CD4-positive, CD25-positive, alpha-beta regulatory T cell (primary cell): ENCODE measurements around the gene OTULIN. TPM values are rescaled to one million over a fixed set of nuclear protein-coding genes. Genes with fewer than 3 reads are reported as not detected.

ENCODE experiments used
- ATAC-seq, 2 donors: fragments of 150-1000 bp; cut with Tn5 transposase; one replicate each; pipeline ENCODE4 v1.10.0; 2021; ENCODE audit warnings: low read depth in 2 of 2, moderate number of reproducible peaks in 2 of 2, moderate library complexity in 1 of 2
- DNase-seq, 3 donors: peaks; one replicate each; pipeline versions ENCODE4 v3.0.0 to v3.0.0-alpha.2; 2012 to 2022; ENCODE audit warnings: mixed read lengths in 1 of 3
- H3K27ac ChIP-seq: one replicate; pipeline ENCODE4 v1.7.0; 2013; ENCODE audit warnings: mild to moderate bottlenecking, low read length; ENCODE audit not compliant: insufficient read depth, poor library complexity, severe bottlenecking
- H3K27me3 ChIP-seq: one replicate; pipeline ENCODE4 v1.7.0; 2013; ENCODE audit warnings: low read length; ENCODE audit not compliant: control insufficient read depth, insufficient read depth
- H3K36me3 ChIP-seq: one replicate; pipeline ENCODE4 v1.7.0; 2013; ENCODE audit warnings: mild to moderate bottlenecking, low read length, moderate library complexity; ENCODE audit not compliant: control insufficient read depth, insufficient read depth
- H3K4me1 ChIP-seq: 2 replicates; pipeline ENCODE4 v1.7.0; 2013; ENCODE audit warnings: mild to moderate bottlenecking, low read length; ENCODE audit not compliant: insufficient read depth, control insufficient read depth, poor library complexity, severe bottlenecking
- H3K4me3 ChIP-seq: one replicate; pipeline ENCODE4 v1.7.0; 2013; ENCODE audit warnings: low read depth, mild to moderate bottlenecking, low read length, moderate library complexity
- H3K9me3 ChIP-seq, 2 experiments: 1 replicate in 1 of 2; 2 replicates in 1 of 2; pipeline ENCODE4 v1.7.0; 2013; ENCODE audit warnings: low read length in 2 of 2, mild to moderate bottlenecking in 1 of 2, moderate library complexity in 1 of 2; ENCODE audit not compliant: control insufficient read depth in 2 of 2
- H3K27ac Mint-ChIP-seq, 3 donors: one replicate each; pipeline ENCODE4 v1.8.0; 2020 to 2022; ENCODE audit warnings: mild to moderate bottlenecking in 3 of 3, mixed read lengths in 3 of 3, moderate library complexity in 2 of 3
- H3K27me3 Mint-ChIP-seq: one replicate; pipeline ENCODE4 v1.8.0; 2022; ENCODE audit warnings: mild to moderate bottlenecking, mixed read lengths
- H3K36me3 Mint-ChIP-seq: one replicate; pipeline ENCODE4 v1.8.0; 2020; ENCODE audit warnings: mixed read lengths
- H3K4me1 Mint-ChIP-seq, 4 donors: one replicate each; pipeline ENCODE4 v1.8.0; 2020 to 2022; ENCODE audit warnings: mixed read lengths in 4 of 4, mild to moderate bottlenecking in 1 of 4
- H3K4me3 Mint-ChIP-seq, 4 donors: one replicate each; pipeline ENCODE4 v1.8.0; 2020 to 2022; ENCODE audit warnings: mild to moderate bottlenecking in 4 of 4, mixed read lengths in 4 of 4, moderate library complexity in 3 of 4
- H3K9me3 Mint-ChIP-seq, 7 donors: one replicate each; pipeline ENCODE4 v1.8.0; 2020 to 2022; ENCODE audit warnings: mixed read lengths in 7 of 7, mild to moderate bottlenecking in 3 of 7, moderate library complexity in 2 of 7
- polyA plus RNA-seq, 4 donors: library from polyadenylated mRNA; unstranded; fragments of 300-500 nt; fragmentation: Illumina TruSeq; gene quantifications; one replicate each; pipeline ENCODE4 v1.2.3, GENCODE V29; 2021
- total RNA-seq: library from RNA; stranded (reverse); gene quantifications from one replicate; pipeline ENCODE4 v1.2.3, GENCODE V29; 2022

OTULIN gene
- total and polyA plus RNA-seq, 5 donors from 2014 or later, result 22.8 to 109 (median 27.0) TPM

DNA sequence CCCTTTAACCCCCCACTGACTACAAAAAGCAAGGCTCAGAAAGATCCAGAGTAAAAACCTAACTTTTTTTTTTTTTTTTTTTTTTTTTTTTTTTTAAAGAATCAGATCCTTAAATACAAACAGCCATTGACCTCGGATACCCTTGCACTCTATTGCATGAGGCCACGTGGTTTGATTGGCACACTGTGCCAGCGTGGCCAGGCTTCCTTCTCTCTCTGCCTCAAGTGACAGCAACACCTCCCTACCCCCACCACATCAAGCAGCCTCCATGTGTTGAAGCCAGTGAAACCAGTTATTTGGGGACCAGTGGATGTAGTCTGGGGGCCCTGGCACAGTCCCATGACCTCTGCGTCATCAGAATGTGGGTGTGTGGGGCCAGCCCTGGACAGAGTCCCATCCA is 71.4 kb downstream of the OTULIN start:
- peak overlapping the region; percentile 32 to 81 (median 60) for H3K27ac Mint-ChIP-seq
- peaks cover 76% of the 10 kb centered on the region for H3K36me3 ChIP-seq

DNA sequence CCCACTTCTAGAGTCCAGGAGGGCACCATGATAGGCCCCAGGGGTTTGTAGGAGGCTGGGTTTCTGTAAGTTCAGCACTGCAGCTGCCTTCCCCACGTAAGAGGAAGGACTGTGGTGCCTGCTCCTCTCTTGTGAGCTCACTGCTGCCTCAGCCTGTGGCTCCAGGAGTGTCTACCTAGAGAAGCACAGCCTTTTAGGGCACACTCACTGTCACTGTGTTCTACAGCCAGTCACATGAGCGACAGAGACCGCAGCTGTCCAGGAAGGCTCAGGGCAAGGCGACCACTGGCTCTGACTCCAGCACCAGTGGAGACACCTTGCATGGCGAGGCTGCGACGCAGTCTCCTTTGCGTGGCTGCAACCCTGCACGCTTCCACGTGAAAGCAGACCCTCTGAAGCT is 72.8 kb downstream of the OTULIN start:
- Histone ChIP-seq H3K27ac (no peak overlapping the region), H3K4me1 (no peaks in the 10 kb centered on the region), H3K4me3 (no peak overlapping the region), H3K27me3 (no peaks in the 10 kb centered on the region), H3K36me3 (peaks cover 82% of the 10 kb centered on the region), H3K9me3 (no peaks in the 10 kb centered on the region)
- Mint-ChIP-seq H3K36me3 (peaks cover 58% of the 10 kb centered on the region), H3K4me1 (peaks cover 0 to 8% (median 4%) of the 10 kb centered on the region in 4 donors), H3K4me3 (no peak overlapping the region), H3K27ac (peak overlapping the region in 1 of 3 donors; percentile 60), H3K9me3 (peaks cover 0 to 4% (median 0%) of the 10 kb centered on the region in 7 donors), H3K27me3 (no peaks in the 10 kb centered on the region)
- ATAC-seq (no peak), DNase-seq (no peak)

More for the DNA sequence above, 71.4 kb downstream of the OTULIN start:
- Mint-ChIP-seq H3K9me3 (peaks cover 0 to 4% (median 0%) of the 10 kb centered on the region in 7 donors), H3K27me3 (no peaks in the 10 kb centered on the region), H3K36me3 (peaks cover 54% of the 10 kb centered on the region), H3K4me3 (no peak overlapping the region), H3K4me1 (peaks cover 0 to 6% (median 2%) of the 10 kb centered on the region in 4 donors)
- DNase-seq, result no peak
- Histone ChIP-seq H3K27ac (no peak overlapping the region), H3K4me3 (no peak overlapping the region), H3K4me1 (no peaks in the 10 kb centered on the region), H3K27me3 (no peaks in the 10 kb centered on the region), H3K9me3 (no peaks in the 10 kb centered on the region)
- ATAC-seq, result no peak

DNA sequence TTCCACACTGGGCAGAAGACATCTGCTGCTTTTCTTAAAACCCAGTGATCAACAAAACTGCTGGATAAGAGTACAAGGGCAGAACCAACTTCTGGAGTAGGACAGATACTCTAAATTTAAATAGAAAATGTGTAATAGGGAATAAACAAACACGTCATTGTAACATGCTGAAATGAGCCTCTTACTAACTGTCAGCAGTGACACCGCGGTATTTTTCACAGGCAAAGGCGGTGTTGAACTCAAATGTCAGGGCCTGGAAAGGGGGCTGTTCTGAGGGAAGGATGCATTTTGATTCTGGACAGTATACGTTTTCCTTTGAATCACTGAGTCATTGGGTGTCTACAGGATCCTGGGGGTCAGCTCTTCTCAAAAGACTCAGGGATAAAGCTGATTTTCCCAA is 73.5 kb downstream of the OTULIN start:
- Mint-ChIP-seq H3K27me3 (no peaks in the 10 kb centered on the region), H3K9me3 (peaks cover 0 to 4% (median 0%) of the 10 kb centered on the region in 7 donors), H3K4me3 (no peak overlapping the region), H3K4me1 (peaks cover 0 to 15% (median 6%) of the 10 kb centered on the region in 4 donors), H3K36me3 (peaks cover 62% of the 10 kb centered on the region), H3K27ac (peak overlapping the region in 1 of 3 donors; percentile 49)
- Histone ChIP-seq H3K4me3 (no peak overlapping the region), H3K27ac (no peak overlapping the region), H3K9me3 (no peaks in the 10 kb centered on the region), H3K36me3 (peaks cover 82% of the 10 kb centered on the region), H3K4me1 (no peaks in the 10 kb centered on the region), H3K27me3 (no peaks in the 10 kb centered on the region)
- DNase-seq, result no peak
- ATAC-seq, result no peak

DNA sequence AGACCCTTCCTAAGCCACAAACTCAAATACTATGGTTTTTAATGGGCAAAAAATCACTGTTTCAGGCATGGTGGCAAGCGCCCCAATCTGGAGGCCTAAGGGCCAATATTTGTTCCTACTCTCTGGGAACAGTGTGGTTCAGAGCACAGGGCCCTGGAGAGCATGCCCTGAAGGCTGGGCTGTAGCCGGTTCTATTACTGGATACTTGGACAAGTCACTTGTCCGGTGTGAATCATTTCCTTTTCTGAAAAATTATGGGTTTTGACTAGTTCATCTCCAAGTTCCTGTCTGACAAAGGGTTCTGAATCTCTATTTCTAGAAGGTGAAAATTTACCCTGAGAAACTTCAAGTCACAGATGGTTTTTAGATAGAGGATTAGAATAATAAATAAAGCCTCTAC is 75.0 kb downstream of the OTULIN start:
- Histone ChIP-seq H3K36me3 (peaks cover 82% of the 10 kb centered on the region), H3K4me1 (no peaks in the 10 kb centered on the region), H3K9me3 (no peaks in the 10 kb centered on the region), H3K27ac (no peak overlapping the region), H3K27me3 (no peaks in the 10 kb centered on the region), H3K4me3 (no peak overlapping the region)
- H3K9me3 Mint-ChIP-seq, result peaks cover 0 to 4% (median 0%) of the 10 kb centered on the region in 7 donors
- peaks cover 62% of the 10 kb centered on the region for H3K36me3 Mint-ChIP-seq
- H3K27ac Mint-ChIP-seq, result no peak overlapping the region
- H3K4me1 Mint-ChIP-seq, result peaks cover 0 to 17% (median 7%) of the 10 kb centered on the region in 4 donors
- no peaks in the 10 kb centered on the region for H3K27me3 Mint-ChIP-seq
- DNase-seq, result no peak
- H3K4me3 Mint-ChIP-seq, result no peak overlapping the region
- ATAC-seq, result no peak

DNA sequence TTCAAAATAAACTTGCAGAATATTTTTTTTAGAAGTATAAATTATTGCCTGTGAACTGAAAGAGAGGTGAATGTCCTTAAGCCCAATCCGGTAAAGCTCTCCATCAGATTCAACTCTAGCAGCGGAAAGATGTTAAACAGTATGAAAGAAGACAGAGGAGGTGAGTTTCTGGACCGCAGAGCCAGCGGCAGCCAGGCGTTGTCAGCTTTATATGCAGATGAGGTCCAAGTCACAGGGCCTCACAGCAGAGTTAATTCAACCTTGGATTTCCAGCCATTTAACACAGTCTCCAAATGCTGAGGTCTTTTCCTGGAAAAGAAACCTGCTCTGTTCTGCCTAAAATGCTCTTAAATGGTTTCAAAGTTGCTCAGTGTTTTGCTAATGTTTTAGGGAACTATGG is 75.5 kb downstream of the OTULIN start:
- Mint-ChIP-seq H3K4me1 (peaks cover 0 to 17% (median 7%) of the 10 kb centered on the region in 4 donors), H3K36me3 (peaks cover 58% of the 10 kb centered on the region), H3K27ac (no peak overlapping the region), H3K27me3 (no peaks in the 10 kb centered on the region), H3K4me3 (no peak overlapping the region), H3K9me3 (peaks cover 0 to 4% (median 0%) of the 10 kb centered on the region in 7 donors)
- H3K4me1 ChIP-seq, result no peaks in the 10 kb centered on the region
- ATAC-seq (no peak), DNase-seq (no peak)
- H3K9me3 ChIP-seq, result no peaks in the 10 kb centered on the region
- no peak overlapping the region for H3K4me3 ChIP-seq
- H3K27me3 ChIP-seq, result no peaks in the 10 kb centered on the region
- peaks cover 82% of the 10 kb centered on the region for H3K36me3 ChIP-seq
- H3K27ac ChIP-seq, result no peak overlapping the region

DNA sequence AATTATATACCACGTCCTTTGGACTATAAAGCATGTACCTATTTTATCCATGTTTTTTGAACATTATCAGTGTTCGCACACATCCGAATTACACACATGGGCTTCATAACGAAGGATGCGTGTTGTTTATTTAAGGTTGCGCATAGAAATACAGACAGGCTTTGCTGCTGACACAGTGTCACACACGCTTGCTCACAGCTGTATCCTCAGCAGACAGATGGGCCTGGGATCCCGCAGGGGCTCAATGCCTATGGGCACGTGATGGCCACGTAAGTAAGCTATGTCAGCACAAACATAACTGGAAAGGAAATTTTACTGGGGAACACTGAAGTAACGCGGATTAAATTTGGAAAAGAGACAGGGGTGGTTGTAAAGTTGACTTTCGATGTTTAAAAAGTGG is 76.6 kb downstream of the OTULIN start:
- Histone ChIP-seq H3K27me3 (no peaks in the 10 kb centered on the region), H3K9me3 (no peaks in the 10 kb centered on the region), H3K4me3 (no peak overlapping the region), H3K36me3 (peaks cover 87% of the 10 kb centered on the region), H3K27ac (no peak overlapping the region), H3K4me1 (no peaks in the 10 kb centered on the region)
- Mint-ChIP-seq H3K4me3 (no peak overlapping the region), H3K36me3 (peaks cover 56% of the 10 kb centered on the region), H3K9me3 (peaks cover 0 to 4% (median 0%) of the 10 kb centered on the region in 7 donors), H3K27me3 (no peaks in the 10 kb centered on the region), H3K27ac (no peak overlapping the region), H3K4me1 (peaks cover 0 to 27% (median 13%) of the 10 kb centered on the region in 4 donors)
- ATAC-seq, result no peak
- no peak for DNase-seq

DNA sequence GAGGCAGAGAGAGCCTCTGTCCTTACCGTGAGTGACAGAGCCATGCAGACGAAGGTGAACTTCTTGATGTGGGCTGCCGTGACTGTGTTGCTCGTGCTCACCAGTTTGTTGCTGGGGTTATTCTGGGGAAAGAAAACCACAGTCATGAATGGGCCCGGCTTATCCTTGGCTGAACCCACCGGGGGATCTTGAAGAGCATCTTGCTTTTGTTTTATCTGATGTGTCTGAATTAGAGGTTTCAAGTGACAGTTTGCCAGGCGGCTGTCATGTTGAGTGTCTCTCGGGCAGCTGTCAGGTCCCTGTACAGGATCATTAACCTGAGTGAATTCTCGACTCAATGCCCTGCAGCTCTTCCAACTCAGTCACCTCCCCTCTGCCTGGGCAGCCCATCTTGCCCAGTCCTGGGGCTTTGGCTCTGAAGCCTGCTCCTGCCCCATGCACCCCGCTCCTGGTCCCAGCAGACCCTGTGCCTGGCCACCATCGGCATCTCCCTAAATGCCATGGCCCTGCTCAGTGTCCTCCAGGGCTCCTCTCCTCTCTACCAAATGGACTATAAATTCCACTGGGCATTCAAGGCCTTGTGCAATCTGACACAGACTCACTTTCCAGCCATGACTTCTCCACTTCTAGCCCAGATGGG is 77.4 kb downstream of the OTULIN start:
- Histone ChIP-seq H3K36me3 (peaks cover 84% of the 10 kb centered on the region), H3K4me3 (no peak overlapping the region), H3K27me3 (no peaks in the 10 kb centered on the region), H3K4me1 (no peaks in the 10 kb centered on the region), H3K27ac (no peak overlapping the region), H3K9me3 (no peaks in the 10 kb centered on the region)
- Mint-ChIP-seq H3K27ac (peak overlapping the region; percentile 65 to 88 (median 86)), H3K36me3 (peaks cover 56% of the 10 kb centered on the region), H3K27me3 (no peaks in the 10 kb centered on the region), H3K4me1 (peaks cover 0 to 23% (median 12%) of the 10 kb centered on the region in 4 donors), H3K4me3 (no peak overlapping the region), H3K9me3 (no peaks in the 10 kb centered on the region)
- ATAC-seq, result peak in 1 of 2 donors; percentile 15
- peak in 1 of 3 donors; percentile 21 for DNase-seq

DNA sequence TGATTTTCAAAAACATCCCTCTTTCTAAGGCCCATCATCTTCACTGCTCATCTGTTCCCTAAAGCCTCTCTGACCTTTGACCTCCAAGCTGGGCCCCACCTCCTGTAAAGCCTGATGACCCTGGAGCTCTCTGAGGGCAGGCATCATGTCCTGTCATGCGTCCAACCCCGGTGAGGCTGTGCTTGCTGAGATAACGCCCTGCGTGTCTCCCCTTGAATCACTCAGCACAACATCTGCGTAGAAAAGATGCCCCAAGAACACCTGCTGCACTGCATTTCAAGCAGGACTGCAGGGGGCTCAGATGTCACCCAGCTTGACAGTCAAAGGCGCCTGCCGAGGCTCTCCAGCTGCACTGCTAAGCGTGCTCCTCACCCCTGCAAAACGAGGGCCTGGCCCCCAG is 78.0 kb downstream of the OTULIN start:
- H3K4me1 ChIP-seq, result no peaks in the 10 kb centered on the region
- Mint-ChIP-seq H3K27me3 (no peaks in the 10 kb centered on the region), H3K4me3 (no peak overlapping the region), H3K27ac (peak overlapping the region; percentile 65 to 88 (median 86)), H3K36me3 (peaks cover 59% of the 10 kb centered on the region), H3K4me1 (peaks cover 0 to 23% (median 12%) of the 10 kb centered on the region in 4 donors), H3K9me3 (no peaks in the 10 kb centered on the region)
- H3K9me3 ChIP-seq, result no peaks in the 10 kb centered on the region
- DNase-seq (no peak), ATAC-seq (no peak)
- H3K27me3 ChIP-seq, result no peaks in the 10 kb centered on the region
- H3K36me3 ChIP-seq, result peaks cover 85% of the 10 kb centered on the region
- H3K27ac ChIP-seq, result no peak overlapping the region
- H3K4me3 ChIP-seq, result no peak overlapping the region
